AG10803 (cell line): Measurements from ENCODE around the gene ATP2B3.

Experiments used
- DNase-seq: peaks from one replicate; pipeline ENCODE4 v3.0.0; 2010; ENCODE audit warnings: low read depth
- H3K4me3 ChIP-seq: 2 replicates; pipeline ENCODE4 v1.5.1; 2011; ENCODE audit warnings: mild to moderate bottlenecking, low read length, control low read depth
- TF ChIP-seq, protein P1 (sequence below): conservative IDR thresholded peaks from 2 replicates; pipeline ENCODE4 v1.5.1; 2011; ENCODE audit warnings: mild to moderate bottlenecking, low read length, control low read depth, inconsistent platforms

ATP2B3 gene

DNA sequence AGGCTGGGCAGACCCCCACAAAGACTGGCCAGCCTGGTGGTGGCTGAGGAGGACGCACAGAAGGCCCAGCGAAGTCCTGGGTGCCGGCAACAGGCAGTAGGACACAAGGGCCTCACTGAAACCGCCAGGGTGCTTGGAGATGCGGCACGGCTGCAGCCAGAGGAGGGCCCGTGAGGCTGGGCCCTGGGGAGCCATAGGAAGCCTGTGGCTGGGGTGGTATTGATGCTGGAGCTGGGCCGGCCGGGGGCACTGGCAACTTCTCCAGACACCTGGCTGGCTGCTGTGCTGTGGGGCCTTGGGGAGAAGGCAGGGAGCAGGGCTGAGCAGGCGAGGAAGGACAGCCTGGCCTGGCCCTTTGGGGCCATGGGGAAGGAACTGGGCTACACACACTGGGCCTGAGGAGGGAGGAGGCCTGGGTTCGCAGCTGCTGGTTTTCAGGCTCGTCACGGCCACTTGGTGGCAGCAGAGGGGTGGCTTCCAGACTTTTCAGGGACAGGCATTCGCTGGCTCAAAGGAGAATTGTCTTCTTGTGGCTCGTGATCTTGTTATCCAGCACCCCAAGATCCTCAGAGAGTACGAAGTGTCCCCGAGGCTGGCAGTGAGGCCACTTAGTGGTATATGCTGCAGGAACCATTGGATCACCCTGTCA, 37.2 kb downstream of the ATP2B3 start:
- peak; percentile 33 for DNase-seq
- no peak overlapping the region for H3K4me3 ChIP-seq
- TF ChIP-seq, protein P1, sequence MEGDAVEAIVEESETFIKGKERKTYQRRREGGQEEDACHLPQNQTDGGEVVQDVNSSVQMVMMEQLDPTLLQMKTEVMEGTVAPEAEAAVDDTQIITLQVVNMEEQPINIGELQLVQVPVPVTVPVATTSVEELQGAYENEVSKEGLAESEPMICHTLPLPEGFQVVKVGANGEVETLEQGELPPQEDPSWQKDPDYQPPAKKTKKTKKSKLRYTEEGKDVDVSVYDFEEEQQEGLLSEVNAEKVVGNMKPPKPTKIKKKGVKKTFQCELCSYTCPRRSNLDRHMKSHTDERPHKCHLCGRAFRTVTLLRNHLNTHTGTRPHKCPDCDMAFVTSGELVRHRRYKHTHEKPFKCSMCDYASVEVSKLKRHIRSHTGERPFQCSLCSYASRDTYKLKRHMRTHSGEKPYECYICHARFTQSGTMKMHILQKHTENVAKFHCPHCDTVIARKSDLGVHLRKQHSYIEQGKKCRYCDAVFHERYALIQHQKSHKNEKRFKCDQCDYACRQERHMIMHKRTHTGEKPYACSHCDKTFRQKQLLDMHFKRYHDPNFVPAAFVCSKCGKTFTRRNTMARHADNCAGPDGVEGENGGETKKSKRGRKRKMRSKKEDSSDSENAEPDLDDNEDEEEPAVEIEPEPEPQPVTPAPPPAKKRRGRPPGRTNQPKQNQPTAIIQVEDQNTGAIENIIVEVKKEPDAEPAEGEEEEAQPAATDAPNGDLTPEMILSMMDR, result peak; percentile 68

DNA sequence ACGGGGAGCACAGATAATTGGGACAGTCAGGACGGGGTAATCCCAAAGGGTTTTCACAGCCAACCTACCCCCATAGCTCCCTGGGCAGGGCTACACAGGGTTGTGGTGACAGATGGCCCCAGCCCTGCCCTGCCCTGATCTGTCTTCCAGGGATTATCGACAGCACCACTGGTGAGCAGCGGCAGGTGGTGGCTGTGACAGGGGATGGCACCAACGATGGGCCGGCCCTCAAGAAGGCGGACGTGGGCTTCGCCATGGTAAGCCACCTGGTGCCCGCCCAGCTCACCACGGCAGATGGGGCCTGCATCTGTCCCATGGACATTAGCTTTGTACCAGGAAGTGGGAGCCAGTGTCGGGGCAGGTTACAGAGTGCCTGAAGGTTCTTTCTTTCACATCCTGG, 39.3 kb downstream of the ATP2B3 start:
- DNase-seq, result no peak
- TF ChIP-seq, protein P1, result no peak
- no peak overlapping the region for H3K4me3 ChIP-seq

- no peak for DNase-seq
- no peak overlapping the region for H3K4me3 ChIP-seq
- TF ChIP-seq, protein P1, result no peak
Measured at GRCh38 chrX:153557618-153558355, 40.3 kb downstream of the ATP2B3 start.

DNA sequence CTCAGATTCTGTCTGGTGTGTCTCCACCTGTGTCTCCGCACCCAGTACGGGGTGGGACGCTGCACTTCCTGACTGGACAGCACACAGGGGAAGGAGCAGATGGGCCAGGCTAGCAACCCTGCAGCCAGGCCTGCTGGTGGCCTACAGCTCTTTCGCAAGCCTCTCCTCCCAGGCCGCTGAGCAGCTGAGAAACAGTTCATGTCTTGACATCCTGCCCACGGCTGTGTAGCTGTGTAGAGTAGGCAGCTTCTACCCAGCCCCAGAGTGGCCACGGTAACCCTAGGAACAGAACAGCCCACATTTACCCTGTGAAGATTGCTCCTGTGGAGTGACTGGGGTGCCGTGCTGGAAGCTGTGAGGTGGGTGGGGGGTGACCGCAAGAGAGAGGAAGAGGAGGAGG, 42.6 kb downstream of the ATP2B3 start:
- TF ChIP-seq, protein P1, result no peak
- peak; percentile 10 for DNase-seq
- H3K4me3 ChIP-seq, result no peak overlapping the region

- TF ChIP-seq, protein P1, result no peak
- H3K4me3 ChIP-seq, result no peak overlapping the region
- no peak for DNase-seq
Measured at GRCh38 chrX:153560466-153560865, 43.0 kb downstream of the ATP2B3 start.

- TF ChIP-seq, protein P1, result no peak
- no peak overlapping the region for H3K4me3 ChIP-seq
- DNase-seq, result no peak
Measured at GRCh38 chrX:153561337-153561736, 43.9 kb downstream of the ATP2B3 start.

DNA sequence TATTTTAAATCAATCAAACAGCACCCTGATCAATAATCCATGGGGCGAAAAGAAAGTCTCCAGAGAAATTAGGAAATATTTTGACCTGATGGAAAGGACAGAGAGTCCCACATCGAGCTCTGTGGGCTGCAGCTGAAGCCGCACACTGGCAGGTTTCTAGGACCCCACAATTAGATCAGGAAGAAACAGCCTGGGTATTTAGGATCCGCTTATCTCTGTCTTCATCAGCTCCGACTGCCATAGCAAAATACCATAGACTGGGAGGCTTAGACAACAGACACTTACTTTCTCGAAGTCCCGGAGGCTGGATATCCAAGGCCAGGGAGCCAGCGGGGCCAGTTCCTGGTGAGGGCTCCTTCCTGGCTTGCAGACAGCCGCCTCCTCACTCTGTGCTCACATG, 45.1 kb downstream of the ATP2B3 start:
- H3K4me3 ChIP-seq, result no peak overlapping the region
- TF ChIP-seq, protein P1, result no peak
- DNase-seq, result no peak
